ENCODE data around the gene CHRND.

DNA sequence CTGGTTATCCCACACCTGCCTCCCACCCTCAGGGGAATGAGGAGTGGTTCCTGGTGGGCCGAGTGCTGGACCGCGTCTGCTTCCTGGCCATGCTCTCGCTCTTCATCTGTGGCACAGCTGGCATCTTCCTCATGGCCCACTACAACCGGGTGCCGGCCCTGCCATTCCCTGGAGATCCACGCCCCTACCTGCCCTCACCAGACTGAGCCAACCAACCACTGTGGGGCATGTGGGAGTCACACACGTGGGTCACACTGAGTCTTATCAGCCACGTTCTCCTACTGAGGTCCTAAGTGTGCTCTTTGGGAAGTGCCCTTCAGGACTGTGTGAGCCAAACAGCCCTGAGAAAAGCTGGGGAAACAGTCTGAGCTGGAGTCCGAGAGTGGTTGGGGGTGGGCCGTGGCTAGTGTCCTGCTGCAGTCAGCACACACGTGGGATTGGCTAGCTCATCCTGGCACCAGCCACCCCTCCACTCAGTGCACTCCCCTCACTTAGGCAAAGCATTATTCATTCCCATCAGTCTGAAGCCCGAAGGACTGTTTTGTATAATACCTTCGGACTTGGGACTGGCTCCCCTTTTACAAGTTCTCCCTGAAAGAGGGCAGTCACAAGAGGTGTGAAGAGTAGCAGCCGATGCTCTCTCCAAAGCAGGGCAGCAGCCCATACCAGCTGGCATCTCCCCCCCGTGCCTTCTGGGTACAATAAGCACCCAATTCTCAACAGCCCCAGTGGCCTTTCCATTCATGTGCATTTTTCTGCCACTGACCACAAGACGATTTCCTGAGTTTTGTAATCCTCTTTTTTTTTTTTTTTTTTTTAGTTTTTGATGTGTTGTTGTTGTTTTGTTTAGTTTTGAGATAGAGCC, 19.8 kb downstream of the CHRND start:
- TF ChIP-seq POLR2A (IDR thresholded peaks at IDR 0.05): no peak
- TF ChIP-seq, protein P1, sequence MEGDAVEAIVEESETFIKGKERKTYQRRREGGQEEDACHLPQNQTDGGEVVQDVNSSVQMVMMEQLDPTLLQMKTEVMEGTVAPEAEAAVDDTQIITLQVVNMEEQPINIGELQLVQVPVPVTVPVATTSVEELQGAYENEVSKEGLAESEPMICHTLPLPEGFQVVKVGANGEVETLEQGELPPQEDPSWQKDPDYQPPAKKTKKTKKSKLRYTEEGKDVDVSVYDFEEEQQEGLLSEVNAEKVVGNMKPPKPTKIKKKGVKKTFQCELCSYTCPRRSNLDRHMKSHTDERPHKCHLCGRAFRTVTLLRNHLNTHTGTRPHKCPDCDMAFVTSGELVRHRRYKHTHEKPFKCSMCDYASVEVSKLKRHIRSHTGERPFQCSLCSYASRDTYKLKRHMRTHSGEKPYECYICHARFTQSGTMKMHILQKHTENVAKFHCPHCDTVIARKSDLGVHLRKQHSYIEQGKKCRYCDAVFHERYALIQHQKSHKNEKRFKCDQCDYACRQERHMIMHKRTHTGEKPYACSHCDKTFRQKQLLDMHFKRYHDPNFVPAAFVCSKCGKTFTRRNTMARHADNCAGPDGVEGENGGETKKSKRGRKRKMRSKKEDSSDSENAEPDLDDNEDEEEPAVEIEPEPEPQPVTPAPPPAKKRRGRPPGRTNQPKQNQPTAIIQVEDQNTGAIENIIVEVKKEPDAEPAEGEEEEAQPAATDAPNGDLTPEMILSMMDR (IDR thresholded peaks at IDR 0.05): no peak

All from heart left ventricle (tissue), 13 donors.